GM21367 (cell line): Measurements from ENCODE around the gene HOXA7.

Experiments
- ATAC-seq: cut with Tn5 transposase; IDR thresholded peaks from one replicate; pipeline ENCODE4 v1.9.1; 2021; ENCODE audit not compliant: unreplicated experiment

Gene HOXA7

DNA sequence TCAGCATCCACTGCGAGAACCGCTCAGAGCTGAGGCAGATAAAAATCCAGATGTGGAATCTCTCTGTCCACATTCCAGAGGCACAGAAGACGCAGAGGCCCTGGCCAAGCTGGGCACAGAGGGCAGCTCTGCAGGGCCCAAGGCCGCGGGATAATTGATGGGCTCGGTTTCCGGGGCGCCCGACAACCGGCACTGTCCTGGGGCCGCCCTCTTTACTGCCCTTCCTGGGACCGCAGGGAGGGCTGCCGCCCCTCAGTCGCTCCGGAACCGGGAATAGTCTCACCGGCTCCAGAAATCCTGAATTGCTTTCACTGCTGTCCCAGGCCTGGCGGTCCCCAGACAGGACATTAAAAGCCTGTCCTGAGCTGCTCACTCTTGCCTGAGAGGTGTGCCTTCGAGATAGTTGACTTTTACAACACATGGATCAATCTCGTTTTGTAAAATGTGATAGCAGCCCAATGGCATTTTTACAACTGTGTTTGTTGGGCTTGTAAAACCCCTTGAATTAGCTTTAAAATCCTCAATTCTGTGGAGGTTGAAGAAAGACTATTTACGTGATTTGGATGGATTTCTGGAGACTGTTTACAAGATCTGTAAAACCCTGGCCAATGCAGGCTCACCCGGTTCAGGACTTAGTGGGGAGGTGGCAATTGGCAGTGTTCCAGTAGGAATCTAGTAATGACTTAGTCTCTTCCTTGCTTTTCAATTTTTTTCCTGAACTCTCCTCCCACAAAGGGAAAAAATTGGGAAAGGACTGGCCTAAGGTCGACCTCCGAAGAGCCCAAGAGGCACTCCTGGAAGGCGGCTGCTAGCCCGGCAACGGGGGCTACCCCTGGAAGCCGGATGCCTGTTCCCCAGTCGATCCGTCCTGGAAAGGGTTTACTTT, 7.5 kb downstream of the HOXA7 start:
- ATAC-seq = no peak

DNA sequence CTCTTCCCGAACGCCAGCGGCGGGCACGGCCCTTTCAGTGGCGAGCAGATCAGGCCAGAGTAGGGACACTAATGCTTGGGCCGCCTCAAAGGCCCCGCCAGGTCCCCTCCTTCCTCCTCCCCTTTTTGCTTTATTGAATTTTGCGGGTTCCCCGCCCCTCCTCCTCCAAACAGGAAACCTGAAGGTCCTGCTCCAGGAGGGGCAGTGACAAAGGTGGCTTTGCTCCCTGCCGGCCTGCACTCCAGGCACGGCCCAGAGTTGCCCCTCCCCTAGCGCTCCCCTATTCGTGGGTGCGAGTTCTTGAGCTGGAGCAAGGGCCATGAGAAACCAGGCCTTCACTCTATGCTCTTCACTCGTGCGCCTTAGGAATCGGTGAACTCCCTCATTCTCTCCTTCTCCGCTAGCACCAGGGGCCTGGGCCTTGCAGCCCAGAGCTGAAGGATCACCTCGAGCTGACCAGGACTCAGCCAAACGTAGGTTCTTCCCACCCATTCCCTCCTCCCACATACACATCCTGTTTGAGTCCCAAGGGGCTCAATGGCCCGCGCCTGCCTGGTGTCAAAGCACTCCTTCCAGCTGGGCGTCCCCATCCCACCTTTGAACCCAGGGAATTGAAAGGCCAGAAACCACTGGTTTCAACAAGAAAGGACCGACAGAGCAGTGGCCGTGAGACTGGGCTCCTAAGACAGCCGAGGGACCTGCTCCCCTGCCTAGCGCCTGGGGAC, 8.3 kb downstream of the HOXA7 start:
- ATAC-seq = no peak

DNA sequence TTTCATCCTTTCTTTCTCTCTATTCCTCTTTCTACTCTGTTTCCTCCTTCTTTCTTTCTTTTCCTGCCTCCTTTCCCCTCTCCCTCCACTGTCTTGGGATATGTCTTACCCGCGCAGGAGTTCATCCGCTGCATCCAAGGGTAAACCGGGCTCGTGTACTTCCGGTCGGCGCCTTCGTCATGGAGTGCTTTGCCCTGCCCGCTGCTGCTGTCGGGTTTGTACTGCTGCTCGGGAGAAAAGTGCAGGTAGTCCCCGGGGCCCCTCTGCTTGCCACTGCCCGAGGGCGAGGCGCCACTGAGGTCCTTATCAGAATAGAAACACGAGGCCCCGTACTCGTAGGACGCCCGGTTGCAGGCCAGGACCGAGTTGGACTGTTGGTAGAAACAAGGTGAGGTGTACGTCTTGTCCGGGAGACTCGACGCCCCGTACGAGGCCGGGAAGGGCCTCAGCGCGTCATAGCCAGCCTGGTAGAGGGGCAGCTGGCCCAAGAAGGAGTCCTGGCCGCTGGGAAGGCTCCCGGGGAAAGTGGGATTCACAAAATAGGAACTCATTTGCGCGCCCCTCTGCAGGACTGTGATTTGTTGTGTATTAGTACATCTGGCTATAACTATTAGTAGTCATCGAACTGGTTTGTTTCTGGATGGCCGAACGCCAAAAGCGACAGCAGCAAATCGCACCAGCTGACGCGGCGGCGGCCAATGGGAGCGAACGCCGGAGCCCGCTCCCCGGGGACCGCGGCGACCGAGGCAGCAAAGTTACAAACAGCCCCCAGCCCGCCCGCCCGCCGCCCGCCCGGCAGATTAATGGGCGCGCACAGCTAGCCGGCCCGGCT, 9.1 kb downstream of the HOXA7 start, which contains the start of gene HOXA6:
TSS of gene HOXA6 (minus strand) at position 576 of the 832 bp plus-strand sequence. CDS start at position 551, 25 bp downstream.
- ATAC-seq = no peak

DNA sequence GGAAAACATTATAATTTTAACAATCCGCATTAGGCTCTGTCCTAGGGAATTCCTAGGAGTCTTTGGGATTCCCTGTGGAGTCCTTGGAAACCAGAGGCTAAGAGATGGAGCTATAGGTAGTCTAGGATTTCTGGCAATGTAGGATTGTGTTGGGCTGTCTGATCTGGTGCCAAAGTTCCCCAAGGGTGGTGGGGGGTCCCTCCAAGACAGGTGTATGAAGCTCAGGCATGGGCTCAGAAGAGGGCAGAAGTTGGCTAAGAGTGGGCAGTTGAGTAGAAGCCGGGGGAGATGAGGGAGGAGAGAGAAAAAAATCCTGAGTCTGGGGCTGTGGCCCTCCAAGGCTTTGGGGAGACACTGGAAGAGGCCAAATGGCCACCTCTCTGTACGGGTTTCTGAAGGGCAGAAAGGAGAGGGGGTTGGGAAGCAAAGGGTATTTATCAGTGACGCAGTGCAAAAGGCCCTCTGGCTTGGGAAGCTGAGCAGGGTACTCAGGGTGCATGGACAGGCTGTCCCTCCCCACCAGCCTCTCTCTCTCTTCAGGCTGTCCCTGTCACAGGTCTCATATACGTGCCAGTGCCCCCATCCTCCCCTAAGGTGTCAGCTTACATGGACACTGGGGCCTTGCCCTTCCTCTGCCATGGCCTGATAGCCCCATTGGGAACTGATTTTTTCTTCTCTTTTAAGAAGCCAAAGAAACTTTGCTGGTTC, 9.8 kb downstream of the HOXA7 start:
- no peak for ATAC-seq

DNA sequence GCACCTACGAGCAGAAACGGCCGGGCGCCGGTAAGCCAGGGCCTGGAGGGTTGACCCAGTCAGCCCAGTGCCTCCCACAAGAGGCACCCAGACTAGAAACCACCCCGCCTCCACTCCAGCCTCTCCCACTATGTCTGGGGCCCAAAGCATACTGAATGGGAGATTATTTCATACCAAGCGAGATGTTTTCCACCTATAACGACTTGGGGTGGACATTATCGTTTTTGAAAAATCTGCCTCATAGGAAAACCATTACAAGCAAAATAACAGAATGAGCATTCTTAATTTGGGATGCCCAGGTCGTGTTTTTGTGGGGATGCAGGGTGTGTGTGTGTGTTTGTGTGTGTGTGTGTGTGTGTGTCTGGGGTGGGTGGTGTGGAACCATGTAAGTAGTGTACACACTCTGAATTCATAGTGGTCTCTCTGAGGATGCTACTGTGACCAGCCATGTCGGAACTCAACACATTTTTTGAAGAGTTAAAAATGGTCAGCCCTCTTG, 10.5 kb downstream of the HOXA7 start:
- no peak for ATAC-seq

DNA sequence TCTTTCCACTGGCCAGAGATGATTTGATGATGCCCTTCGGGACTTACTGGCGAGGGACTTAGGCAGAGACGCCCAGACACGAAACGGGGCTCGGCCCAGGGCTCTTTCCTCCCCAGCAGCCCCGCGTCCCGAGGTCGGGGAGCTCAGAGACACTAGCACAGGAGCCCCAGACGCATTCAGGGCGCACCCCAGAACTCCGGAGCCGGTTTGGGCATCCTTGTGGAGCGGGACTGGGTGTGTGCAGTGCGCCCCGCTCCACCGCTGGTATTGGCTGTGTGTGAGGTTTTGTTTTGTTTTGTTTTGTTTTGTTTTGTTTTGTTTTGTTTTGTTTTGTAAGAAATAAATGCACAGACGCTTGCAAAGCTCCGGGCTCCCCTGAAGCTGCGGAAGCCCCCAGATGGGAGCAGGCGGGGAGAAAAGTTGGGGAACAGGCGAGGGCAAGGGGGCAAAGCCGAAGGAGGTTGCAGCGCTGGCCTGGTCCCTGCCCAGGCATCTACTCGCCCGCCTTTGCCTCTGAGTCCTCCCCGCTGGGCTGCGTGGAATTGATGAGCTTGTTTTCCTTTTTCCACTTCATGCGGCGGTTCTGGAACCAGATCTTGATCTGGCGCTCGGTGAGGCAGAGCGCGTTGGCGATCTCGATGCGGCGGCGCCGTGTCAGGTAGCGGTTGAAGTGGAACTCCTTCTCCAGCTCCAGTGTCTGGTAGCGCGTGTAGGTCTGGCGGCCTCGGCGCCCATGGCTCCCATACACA, 11.1 kb downstream of the HOXA7 start:
- ATAC-seq = no peak

DNA sequence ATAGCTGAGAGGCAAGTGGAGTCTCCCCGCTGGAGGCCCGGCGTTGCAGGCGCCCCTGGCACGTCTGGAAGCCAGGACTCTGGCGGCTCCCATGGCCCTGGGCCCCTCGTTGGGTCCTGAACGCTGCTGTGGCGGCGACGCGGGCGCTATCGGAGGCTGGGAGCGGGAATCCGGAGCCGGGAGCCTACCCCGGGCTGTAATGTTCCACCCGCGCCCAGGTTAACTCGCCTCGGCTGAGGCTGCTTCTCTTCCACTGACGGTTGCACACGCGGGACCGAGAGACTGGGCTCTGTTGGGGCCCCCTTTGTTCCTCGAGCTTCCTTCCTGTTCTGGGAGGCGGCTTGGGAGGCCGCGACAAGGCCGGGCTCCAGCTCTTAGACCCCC, 11.7 kb downstream of the HOXA7 start:
- ATAC-seq = no peak

DNA sequence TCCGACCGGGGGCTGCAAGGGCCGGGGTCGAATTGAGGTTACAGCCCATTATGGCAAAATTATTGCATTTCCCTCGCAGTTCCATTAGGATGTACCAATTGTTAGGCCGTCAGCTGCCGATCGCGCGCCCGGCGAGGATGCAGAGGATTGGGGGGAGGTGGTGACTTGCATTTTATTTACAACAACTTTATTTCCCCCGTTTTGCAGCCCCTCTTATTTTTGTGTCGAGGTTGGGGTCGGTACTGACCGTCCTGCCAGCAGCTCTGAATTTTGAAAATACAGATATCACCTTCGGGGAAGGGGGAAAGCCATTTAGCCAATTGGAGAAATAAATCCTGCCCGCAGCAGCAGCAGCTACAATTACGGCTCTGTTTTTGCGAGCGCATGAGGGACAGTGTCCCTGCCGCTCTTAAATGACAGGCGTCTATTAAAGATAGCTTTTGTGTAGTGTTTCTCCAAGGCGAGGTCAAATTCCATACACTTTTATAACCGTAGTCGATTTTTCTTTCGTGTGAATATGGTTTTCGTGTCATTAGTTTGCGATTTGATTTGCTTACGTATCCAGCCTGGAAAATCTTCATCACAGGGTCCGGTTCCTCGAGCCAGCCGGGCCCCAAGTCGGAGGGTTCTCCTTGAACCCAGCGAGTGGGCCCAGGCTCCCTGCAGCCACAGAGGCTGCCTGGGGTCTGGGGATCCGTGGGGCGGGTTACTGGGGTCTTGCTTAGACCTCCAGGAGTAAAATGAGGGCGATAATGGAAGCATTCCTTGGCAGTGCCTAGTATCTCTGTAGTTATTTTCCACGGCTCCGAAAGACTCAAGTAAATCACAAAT, 12.3 kb downstream of the HOXA7 start:
- no peak for ATAC-seq

DNA sequence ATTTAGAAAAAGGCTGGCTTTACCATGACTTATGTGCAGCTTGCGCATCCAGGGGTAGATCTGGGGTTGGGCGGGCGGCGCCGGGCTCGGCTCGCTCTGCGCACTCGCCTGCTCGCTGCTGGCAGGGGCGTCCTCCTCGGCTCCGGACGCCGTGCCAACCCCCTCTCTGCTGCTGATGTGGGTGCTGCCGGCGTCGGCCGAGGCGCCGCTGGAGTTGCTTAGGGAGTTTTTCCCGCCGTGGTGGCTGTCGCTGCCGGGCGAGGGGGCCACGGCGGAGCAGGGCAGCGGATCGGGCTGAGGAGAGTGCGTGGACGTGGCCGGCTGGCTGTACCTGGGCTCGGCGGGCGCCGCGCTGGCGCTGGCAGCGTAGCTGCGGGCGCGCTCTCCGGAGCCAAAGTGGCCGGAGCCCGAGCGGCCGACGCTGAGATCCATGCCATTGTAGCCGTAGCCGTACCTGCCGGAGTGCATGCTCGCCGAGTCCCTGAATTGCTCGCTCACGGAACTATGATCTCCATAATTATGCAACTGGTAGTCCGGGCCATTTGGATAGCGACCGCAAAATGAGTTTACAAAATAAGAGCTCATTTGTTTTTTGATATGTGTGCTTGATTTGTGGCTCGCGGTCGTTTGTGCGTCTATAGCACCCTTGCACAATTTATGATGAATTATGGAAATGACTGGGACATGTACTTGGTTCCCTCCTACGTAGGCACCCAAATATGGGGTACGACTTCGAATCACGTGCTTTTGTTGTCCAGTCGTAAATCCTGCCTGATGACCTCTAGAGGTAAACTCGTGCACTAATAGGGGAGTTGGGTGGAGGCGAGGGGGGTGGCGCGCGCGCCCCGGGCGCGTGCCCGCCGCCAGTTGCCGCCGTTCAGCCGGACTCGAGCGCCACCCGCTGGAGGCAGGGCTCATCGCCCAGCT, 13.2 kb downstream of the HOXA7 start, which contains the start of gene HOXA5:
TSS of gene HOXA5 (minus strand) at position 659 of the 927 bp plus-strand sequence. CDS start at position 585, 74 bp downstream.
- ATAC-seq = no peak

DNA sequence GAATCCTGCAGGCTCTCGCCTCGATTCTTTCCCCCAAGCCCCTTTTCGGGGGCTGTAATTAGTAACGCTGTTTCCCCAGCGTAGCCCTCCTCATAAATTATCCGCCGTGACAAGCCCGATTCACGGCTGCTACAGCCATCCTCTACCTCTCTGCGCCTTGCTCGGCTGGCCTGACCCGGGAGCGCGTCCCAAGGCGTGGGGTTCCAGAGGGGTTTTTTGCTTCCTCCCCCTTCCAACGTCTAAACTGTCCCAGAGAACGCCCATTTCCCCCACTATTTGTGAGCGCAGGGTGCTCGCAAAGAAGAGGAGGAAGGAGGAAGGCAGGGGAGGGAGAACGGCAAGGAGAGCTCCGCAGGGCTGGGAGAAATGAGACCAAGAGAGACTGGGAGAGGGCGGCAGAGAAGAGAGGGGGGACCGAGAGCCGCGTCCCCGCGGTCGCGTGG, 13.9 kb downstream of the HOXA7 start:
- no peak for ATAC-seq

DNA sequence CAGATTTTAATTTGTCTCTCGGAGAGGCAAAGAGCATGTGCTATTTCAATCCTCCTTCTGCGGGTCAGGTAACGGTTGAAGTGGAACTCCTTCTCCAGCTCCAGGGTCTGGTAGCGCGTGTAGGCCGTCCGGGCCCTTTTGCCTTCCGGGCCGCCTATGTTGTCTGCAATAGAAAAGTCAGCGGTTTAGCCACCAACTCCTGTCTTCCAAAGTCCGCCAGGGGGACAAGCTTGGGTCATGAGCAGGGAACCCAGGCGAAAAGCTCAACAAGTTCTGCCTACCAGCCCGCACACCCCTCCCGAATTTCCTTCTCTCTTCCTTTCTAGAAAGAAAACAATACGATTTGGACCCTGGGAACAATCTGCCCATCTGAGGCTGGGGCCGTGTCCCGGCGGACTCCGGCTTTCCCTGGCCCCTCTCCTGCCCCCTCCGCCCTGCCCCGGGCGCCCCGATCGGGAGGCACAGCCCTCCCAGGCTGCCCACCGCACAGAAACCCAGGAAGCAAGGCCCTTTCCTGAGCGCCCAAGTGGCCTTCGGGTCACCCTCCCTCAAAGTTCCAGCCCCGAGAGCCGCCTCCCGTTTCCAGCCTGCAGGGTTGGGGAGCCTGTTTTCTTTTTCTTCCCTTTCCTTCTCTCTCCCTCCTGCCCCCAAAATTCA, 14.4 kb downstream of the HOXA7 start:
- no peak for ATAC-seq

DNA sequence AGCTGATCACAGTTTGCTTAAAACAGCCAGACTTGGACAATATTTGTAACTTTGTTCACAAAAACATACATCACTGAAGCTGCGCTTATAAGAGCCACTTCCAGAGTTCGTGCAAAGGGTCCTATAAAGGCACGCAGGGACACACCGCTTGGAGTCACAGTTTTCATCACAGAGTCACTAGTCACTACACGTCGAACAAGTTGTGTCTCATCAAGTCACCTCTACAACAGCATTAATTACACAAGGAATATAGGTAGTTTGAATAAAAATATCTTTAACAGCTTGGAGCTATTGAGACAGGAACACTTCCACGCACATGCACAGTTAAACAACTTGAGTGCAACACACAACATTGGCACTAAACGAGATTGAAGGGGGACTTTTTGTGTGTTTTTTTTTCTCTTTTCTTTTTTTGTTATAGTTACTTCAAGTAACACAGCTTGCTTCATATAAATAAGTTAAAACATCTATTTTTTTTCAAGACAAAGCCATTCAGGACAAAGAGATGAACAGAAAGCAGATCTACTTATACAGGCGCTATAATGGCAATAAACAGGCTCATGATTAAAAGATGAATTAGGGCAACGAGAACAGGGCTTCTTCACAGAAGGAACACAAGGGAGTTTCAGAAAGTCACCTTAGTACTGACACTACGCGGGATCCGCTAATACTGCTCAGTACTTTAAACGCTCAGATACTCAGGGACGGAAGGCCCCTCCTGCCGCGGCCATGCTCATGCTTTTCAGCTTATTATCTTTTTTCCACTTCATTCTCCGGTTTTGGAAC, 15.1 kb downstream of the HOXA7 start:
- ATAC-seq = no peak

DNA sequence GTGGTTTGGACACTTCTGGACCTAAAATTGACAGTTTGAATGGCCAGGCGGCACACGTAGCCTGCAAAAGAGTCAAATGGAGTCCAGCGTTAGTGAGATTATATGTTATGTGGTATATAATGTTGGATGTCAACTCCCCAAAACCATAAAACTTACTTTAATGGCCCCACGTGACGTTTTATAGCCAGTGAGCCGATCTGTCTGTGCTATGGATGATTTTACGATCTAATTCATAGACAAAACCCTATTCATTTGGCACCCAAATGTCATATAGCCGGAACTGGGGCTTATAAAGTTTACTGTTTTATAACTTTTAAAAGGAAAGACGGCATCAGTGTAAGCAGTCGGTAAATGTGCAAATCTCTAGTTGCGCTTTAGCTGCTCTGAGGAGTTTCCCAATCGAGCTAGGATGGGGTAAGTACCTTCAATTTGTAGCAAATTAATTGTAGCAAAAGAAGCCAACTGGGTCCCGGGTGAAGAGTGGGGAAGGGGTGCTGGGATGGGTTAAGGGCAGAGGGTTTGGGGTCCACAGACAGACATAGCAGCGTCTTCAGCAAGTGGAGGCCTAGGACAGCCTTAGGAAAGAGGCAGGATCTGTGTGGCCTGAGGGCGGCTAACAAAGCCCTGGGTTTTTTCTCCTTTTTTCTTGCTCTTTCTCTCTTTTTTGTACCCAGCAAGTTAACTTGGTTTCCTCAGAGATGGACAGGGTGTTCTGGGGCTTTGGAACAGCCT, 16.2 kb downstream of the HOXA7 start:
- no peak for ATAC-seq

DNA sequence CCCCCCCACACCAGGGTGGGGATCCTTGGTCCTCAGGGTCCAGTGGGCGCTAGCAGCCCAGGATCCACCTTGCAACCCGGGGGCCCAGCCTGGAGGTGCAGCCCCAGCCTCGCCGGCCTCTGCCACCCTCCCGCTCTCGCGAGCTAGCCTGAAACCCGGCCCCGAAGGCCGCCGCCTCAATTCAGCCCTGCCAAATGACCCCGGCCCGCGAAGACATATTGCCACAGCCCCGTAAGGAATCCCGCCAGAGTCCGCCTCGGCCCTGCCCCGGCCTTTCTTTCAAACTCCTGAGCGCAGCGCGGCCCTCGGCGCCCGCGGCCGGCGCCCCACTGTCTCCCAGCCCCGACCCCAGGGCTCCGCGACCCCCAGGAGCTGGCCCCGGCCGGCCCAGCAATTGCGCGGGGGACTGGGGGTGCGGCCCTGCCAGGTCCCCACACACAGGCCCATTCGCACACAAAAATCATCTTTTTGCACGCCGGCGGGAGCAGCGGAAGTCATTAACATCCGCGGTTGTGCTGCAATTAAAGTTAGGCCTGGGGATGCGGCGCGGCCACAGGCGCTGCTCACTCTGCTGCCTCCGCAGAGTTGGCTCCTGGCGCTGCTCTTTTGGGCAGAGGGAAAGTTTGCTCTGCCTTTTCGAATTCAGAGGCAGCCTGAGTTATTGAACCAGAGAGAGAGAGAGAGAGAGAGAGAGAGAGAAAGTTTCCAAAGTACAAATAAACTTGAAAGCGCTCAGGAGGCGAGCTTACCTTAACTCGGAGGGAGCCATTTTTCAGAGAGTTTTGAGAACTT, 16.9 kb downstream of the HOXA7 start:
- no peak for ATAC-seq

DNA sequence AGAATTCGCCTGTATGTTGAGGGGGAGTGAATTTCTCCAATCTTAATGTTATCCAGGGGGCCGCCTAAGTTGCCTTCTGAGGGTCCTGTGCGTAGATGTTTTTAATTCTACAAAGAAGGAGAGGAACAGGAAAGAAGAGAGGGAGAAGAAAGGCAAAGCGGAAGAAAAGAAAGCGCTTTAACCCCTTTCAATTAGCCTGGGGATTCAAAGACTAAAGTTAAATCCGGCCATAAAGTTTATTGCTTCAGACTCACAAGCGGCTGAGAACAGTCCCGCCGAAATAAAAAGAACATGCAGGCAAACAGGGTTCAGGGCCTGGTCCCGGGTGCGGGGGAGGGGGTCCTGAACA, 17.5 kb downstream of the HOXA7 start:
- no peak for ATAC-seq
